ENCODE measurements around the gene CD72. TPM values are rescaled to one million over a fixed set of nuclear protein-coding genes. Genes with fewer than 3 reads are reported as not detected.

Gene CD72
- polyA plus RNA-seq, 3 donors = 1.6 to 6.8 (median 1.8) TPM

GRCh38 chr9:35568196-35568595 lies 50.0 kb downstream of the CD72 start:
- Histone ChIP-seq H3K4me1 (ENCODE audit: control insufficient read depth in 1 of 2, insufficient read depth in 2 of 2, low read length in 2 of 2) (peaks cover 18 to 20% of the 10 kb centered on the region in 2 donors), H3K9ac (ENCODE audit: insufficient read depth, low read length, poor library complexity, severe bottlenecking) (no peak overlapping the region), H4K20me1 (ENCODE audit: insufficient read depth, low read length) (no peaks in the 10 kb centered on the region), H3K27me3 (ENCODE audit: control insufficient read depth in 2 of 2, insufficient read depth in 2 of 2, low read length in 2 of 2) (no peaks in the 10 kb centered on the region), H3K4me2 (replicated peaks; ENCODE audit: extremely low read depth, low read length, poor library complexity, severe bottlenecking) (no peak overlapping the region), H3K9me3 (replicated peaks in 1 of 2; ENCODE audit: control insufficient read depth in 1 of 2, insufficient read depth in 1 of 2, low read length in 2 of 2) (no peaks in the 10 kb centered on the region), H3K36me3 (replicated peaks in 1 of 2; ENCODE audit: control insufficient read depth in 1 of 2, insufficient read depth in 2 of 2, low read length in 2 of 2) (no peaks in the 10 kb centered on the region), H3K27ac (ENCODE audit: low read depth in 1 of 2, low read length in 2 of 2) (no peak overlapping the region), H2AFZ (ENCODE audit: insufficient read depth, low read depth, low read length, poor library complexity, severe bottlenecking) (no peak overlapping the region), H3K4me3 (replicated peaks in 1 of 3; ENCODE audit: low read depth in 2 of 3, low read length in 3 of 3) (no peak overlapping the region), H3K79me2 (ENCODE audit: insufficient read depth, low read length) (no peaks in the 10 kb centered on the region)
- Mint-ChIP-seq H3K27me3 (ENCODE audit: low read depth in 3 of 3) (peaks cover 0 to 3% (median 0%) of the 10 kb centered on the region in 3 donors), H3K27ac (no peak overlapping the region), H3K4me3 (no peak overlapping the region), H3K9me3 (peaks cover 0 to 2% (median 0%) of the 10 kb centered on the region in 7 donors), H3K36me3 (peaks cover 1% of the 10 kb centered on the region in 2 donors), H3K4me1 (peaks cover 34% of the 10 kb centered on the region)
- intact Hi-C loops (cut with micrococcal nuclease) = no loop called here
- no peak for TF ChIP-seq CTCF (IDR thresholded peaks at IDR 0.05)
- no peak for DNase-seq
- 100% methylated on average over 1 of the region's 4 CpGs for WGBS (ENCODE audit: insufficient coverage)

- Mint-ChIP-seq H3K9me3 (peaks cover 0 to 2% (median 0%) of the 10 kb centered on the region in 7 donors), H3K4me1 (peaks cover 34% of the 10 kb centered on the region), H3K27ac (peak overlapping the region in 3 of 7 donors; percentile 9 to 76 (median 56)), H3K27me3 (ENCODE audit: low read depth in 3 of 3) (no peaks in the 10 kb centered on the region), H3K4me3 (no peak overlapping the region), H3K36me3 (peaks cover 10 to 15% of the 10 kb centered on the region in 2 donors)
- 80% methylated on average over 1 of the region's 2 CpGs for WGBS (ENCODE audit: insufficient coverage)
- H3K9ac ChIP-seq (ENCODE audit: insufficient read depth, low read length, poor library complexity, severe bottlenecking) = no peak overlapping the region
- intact Hi-C loops (cut with micrococcal nuclease) = no loop called here
- DNase-seq = no peak
- H3K36me3 ChIP-seq (replicated peaks in 1 of 2; ENCODE audit: control insufficient read depth in 1 of 2, insufficient read depth in 2 of 2, low read length in 2 of 2) = peaks cover 7 to 12% of the 10 kb centered on the region in 2 donors
- no peak overlapping the region for H2AFZ ChIP-seq (ENCODE audit: insufficient read depth, low read depth, low read length, poor library complexity, severe bottlenecking)
- TF ChIP-seq CTCF (IDR thresholded peaks at IDR 0.05) = no peak
- H3K4me3 ChIP-seq (replicated peaks in 1 of 3; ENCODE audit: low read depth in 2 of 3, low read length in 3 of 3) = no peak overlapping the region
- H3K79me2 ChIP-seq (ENCODE audit: insufficient read depth, low read length) = no peaks in the 10 kb centered on the region
- no peaks in the 10 kb centered on the region for H4K20me1 ChIP-seq (ENCODE audit: insufficient read depth, low read length)
- no peaks in the 10 kb centered on the region for H3K27me3 ChIP-seq (ENCODE audit: control insufficient read depth in 2 of 2, insufficient read depth in 2 of 2, low read length in 2 of 2)
- no peak overlapping the region for H3K4me2 ChIP-seq (replicated peaks; ENCODE audit: extremely low read depth, low read length, poor library complexity, severe bottlenecking)
- H3K4me1 ChIP-seq (ENCODE audit: control insufficient read depth in 1 of 2, insufficient read depth in 2 of 2, low read length in 2 of 2) = peaks cover 18 to 20% of the 10 kb centered on the region in 2 donors
- no peak overlapping the region for H3K27ac ChIP-seq (ENCODE audit: low read depth in 1 of 2, low read length in 2 of 2)
- no peaks in the 10 kb centered on the region for H3K9me3 ChIP-seq (replicated peaks in 1 of 2; ENCODE audit: control insufficient read depth in 1 of 2, insufficient read depth in 1 of 2, low read length in 2 of 2)
Observed at GRCh38 chr9:35566417-35566816, 51.8 kb downstream of the CD72 start.
